HG03103 (cell line): ENCODE results near the gene GALNT9.
"Not testable (repeated sequence)": the region's sequence is repeated elsewhere in the genome, so short reads cannot be mapped to it uniquely, and the experiment has no call there.

Experiments used
- ATAC-seq: cut with Tn5 transposase; IDR thresholded peaks from one replicate; pipeline ENCODE4 v1.9.1; 2021; ENCODE audit warnings: low read depth; ENCODE audit not compliant: unreplicated experiment

The GALNT9 gene

DNA sequence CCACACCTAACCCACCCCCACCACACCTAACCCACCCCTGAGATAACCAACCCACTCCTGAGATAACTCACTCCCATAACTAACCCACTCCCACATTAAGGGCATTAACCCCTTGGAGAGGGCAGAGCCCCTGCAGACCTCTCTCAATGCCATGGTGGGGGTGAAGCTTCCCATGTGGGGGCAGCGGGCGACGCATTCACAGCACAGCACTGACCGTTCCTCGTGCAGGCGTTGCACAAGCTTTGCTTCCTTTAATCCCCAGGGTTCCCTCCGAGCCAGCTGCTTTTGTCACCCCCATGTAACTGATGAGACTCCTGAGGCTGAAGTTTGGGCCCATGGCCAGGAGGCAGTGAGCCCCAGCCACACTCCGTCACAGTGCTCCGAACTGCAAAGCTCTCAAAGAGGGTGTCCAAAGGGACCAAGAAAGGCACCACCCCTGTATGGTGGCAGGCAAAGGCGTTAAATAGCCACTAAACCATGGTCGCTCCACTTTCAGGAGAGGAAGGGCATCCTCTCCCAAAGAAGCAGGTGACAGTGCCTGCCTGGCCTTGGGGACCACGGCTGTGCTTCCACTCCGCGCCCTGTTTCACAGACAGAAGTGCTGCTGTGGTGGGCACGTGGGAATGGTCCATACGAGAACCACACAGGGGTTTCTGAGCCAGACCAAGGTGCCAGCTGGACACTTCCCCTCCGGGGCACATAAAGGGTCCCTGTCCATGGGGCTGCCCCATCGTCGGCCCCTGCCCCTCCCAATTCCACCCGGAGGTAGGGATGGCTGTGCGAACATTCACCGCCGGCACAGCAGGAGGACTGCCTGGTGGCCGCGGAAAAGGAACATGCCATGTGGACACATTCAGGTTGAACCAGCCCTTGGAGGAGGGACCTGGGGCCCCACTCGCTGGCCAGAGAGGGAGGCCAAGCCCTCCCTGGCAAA lies 28.3 kb downstream of the GALNT9 start:
- no peak for ATAC-seq

DNA sequence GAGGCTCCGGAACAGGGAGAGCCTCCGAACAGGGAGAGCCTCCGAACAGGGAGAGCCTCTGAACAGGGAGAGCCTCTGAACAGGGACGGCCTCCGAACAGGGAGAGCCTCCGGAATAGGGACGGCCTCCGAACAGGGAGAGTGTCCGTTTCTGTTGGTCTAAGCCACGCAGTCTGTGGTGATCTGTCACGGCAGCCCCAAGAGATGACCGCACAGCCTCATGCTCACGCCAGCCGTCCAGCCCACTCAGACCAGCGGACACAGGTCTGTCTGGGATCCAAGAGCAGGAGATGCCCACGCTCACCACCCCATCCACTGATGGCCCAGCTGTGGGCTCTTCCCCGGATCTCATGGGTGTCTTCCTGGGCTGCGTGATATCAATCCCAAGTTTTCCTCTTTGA lies 33.3 kb downstream of the GALNT9 start:
- ATAC-seq, result no peak

DNA sequence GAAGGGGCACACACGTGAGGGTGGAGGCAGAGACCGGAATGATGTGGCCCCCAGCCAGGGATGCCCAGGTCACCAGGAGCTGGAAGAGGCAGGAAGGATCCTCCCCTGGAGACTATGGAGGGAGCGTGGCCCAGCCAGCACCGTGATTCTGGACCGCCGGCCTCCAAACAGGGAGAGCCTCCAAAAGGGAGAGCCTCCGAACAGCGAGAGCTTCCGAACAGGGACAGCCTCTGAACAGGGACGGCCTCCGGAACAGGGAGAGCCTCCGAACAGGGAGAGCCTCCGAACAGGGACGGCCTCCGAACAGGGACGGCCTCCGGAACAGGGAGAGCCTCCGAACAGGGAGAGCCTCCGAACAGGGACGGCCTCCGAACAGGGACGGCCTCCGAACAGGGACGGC lies 33.8 kb downstream of the GALNT9 start:
- not testable (repeated sequence) for ATAC-seq

DNA sequence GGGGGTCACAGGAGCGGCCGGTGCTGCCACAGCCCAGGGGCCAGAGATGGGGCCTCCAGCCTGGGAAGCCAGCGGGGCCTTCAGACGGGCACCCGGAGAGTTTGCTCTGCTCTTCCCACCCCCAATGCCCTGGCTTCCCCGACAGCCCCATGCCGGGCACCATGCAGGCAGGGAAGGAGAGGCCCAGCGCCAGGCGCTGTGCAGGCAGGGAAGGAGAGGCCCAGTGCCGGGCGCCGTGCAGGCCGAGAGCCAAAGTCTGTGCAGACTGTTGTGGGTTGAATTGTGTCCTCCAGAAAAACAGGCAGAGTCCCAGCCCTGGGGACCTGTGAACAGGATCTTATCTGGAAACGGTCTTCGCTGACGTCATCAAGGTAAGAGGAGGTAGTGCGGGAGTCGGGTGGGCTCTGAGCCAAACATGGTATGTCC lies 34.3 kb downstream of the GALNT9 start:
- ATAC-seq, result no peak

DNA sequence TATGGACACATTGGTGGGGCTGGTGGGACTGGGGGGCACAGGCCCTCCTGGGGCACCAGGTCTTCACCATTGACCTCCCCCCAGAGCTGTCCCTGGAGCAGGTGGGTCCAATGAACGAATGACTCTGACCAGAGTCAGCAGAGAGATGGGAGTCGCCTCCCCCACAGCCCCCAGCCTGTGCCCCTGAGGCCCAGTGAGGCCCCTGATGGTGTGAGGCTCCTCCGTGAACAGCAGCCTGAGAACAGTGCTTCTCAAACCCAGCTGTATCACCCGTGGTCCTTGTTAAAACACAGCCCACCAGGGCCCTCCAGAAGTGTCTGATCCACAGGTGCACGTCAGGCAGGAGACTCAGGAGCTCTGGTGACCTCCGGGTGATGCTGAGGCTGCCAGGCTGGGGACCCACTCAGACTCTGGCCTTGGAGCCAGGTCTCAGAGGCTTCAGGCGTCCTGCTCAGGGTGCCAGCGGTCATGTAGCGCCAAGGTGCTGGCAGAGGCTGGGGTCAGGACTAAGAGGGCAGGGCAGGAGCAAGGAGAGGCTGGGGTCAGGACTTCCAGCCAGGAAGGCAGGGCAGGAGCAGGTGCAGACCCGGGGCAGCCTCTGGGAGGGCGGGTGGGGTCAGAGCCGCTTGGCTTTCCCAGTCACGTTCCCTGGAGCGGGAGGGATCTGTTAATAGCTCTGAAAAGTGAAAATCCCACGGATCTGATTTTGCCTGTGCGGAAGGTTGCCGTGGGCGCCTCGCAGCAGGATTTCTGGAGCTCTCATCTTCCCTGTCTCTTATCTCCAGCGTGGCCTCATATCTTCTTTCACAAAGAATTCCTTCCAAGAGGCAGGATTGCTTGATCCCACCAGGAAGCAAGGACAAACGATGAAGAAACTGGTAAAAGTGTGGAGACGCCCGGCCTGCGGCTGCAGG lies 35.0 kb downstream of the GALNT9 start:
- ATAC-seq, result no peak

DNA sequence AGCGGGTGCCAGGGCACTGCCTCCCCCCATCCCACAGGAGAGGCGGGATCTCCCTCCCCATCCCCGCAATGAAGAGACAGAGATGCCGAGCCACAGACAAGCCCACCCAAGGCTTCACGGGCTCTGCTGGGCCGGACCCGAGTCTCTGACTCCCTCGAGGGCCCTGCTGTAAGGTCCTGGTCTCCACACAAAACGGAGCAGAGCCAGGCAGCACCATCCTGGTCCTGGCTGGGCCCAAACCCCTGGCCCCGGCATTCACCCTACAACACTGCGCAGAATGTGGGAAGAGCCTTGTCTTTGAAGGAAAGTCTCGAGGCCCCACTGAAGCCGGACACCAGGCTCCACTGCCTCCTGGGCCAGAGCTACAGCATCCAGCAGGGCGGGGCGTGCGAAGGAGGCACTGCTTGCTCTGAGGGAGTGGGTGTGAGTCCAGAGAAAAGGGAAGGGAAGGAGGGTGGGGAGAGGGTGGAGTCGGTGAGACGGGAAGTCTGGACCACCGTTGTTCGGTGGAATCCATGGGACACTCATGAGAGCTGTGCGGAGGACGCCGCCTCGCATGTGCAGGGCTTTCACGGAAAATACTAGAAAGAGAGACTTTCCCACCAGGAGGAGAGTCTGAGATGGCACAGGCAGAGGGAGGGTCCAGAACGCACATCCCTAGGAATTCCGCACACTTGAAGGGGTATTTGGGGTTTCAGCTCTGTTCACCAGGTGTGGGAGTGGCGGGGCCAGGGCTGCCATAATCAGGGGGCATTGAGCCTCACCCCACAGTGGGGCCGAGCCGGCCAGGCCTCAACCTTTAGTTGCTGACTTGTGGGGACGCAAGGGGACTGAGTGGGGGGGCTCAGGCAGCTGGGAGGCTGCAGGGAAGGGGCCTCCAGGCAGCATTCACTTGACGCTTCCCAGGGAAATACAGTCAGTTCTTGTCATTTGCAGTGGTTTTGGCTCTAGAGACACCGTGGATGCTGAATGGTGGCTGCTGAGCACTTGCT lies 36.8 kb downstream of the GALNT9 start:
- ATAC-seq, result no peak

DNA sequence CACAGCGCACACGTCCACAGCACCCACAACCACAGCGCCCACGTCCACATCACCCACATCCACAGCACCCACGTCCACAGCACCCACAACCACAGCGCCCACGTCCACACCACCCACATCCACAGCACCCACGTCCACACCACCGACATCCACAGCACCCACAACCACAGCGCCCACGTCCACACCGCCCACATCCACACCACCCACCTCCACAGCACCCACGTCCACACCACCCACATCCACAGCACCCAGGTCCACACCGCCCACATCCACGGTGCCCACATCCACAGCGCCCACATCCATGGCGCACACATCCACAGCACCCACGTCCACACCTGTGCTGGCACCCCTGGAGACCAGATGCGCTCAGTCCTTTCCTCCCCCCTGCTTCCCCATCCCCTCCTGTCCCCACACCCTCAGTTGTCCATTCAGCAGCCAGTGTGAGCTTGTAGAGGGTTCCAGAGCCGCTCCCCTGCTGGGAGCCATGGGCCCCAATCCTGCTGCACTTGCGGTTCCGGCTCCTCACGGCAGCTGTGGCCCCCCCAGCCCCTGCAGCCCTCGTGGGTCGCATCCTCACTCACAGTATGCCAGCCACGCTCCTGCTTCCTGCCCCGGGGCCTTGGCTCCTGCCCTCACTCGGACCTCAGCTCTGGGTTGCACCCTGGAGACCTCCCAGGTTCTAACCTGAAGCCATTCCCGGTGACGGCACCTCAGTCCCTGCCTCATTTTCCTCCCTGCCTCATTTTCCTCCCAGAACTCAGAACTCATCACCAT lies 37.8 kb downstream of the GALNT9 start:
- ATAC-seq, result no peak

DNA sequence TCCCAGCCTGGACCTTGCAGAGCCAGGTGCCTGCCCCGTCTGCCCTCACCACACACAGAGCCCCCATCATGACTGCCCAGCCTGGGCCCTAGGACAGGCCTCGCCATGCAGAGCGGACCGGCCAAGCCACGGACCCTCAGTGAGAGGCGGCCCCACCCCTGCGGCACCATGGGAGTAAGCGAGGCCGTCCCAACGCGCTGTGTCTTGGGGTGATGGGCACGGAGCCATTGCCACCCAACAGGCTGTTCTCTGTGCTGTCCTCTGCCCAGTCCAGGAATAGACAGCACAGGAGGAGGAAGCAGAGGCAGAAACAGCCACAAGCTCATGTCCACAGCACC lies 39.2 kb downstream of the GALNT9 start:
- ATAC-seq, result no peak

DNA sequence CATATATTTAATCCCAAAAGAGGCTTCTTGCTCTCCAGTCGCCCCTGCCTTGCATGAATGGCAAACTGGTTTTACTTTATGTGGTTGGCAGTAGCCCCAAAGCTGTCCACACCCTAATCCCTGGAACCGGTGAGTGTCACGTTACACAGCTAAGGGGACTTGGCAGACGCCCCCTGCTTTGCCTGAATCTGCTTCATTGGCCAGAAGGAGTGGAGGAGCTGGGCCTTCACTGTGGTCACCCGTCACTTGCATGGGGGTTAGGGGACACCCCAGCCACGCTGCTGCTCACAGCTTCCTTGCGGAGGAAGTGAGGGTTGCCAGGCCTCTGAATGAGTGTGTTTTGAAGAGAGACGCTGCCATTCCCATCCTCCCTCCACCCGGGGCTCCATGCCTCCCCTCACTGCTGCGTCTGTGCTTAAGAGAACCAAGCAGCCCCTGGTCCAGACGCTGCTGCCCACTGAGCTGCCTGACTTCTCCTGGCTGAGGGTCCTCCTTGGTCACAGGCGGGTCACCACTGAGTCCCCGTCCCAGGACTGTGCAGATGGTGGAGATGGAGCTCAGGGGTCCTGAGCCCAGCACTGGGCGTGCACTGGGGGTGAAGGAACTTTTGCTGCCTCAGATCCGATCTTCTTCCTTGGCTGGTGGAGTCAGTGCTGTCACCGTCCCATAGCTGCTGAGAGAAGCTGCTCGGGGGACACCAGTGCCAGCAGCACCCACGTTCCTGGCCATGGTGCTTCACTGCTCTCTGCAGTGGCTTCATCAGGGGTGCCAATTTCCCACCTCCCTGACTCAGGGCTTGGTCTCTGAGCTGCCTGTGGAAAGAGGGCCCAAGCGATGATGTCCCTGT lies 39.8 kb downstream of the GALNT9 start:
- ATAC-seq, result no peak

DNA sequence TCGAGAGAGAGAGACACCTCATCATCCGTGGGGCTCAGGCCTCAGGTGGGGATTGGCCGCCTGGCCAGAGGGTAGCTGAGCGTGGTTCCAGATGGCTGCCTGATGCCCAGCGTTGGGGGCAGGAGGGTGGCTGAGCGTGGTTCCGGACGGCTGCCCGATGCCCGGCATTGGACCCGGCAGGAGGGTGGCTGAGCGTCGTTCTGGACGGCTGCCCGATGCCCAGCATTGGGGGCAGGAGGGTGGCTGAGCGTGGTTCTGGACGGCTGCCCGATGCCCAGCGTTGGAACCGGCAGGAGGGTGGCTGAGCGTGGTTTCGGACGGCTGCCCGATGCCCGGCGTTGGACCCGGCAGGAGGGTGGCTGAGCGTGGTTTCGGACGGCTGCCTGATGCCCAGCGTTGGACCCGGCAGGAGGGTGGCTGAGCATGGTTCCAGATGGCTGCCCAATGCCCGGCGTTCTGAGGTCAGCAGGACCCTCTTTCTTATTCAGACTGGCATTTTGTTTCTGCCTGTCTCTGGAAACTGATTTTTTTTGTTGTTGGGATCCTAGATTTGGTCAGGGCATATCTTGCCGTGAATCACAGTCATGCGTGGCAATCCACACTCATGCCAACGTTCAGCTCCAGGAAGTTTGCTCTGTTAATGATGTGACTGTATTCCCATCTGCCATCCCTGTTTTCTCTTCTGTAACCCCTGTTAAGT lies 40.7 kb downstream of the GALNT9 start:
- ATAC-seq, result no peak

DNA sequence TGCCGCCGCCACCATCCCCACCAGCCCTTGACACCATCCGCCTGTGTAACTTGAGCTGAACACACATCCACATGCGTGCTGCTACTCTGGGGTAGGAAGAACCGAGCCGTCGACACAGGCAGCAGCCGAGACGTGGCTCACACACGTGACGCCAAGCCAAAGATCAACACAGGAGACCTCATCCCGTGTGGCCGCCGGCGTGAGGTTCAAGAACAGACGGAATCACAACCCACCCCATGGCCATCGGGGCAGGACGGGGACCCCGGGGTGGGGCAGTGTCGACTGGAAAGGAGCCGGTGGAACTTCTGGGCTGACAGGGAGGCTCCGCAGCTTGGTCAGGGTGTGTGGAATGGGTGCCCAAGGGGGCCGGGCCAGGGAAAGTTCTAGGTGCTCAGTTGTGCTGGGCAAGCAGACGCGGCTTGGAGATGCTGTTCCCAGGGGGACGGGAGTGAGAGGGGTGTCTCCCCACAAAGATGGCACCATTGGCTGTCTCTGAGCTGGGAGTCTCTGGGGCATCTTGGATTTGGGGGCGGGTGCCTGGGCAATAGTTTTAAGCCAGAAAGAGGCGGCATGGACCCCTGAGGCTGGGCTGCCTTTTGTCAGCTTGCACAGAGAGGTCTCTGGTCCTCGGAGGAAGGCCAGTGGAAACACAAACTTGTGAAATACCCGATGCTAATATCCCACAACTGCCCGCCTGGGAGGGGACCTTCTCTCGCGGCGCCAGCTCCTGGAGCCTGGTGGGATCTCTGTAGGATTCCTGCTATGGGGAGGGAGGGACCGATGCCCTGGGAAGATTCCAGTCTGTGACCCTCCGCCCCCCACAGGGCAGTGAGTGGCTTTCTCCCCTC lies 41.8 kb downstream of the GALNT9 start:
- ATAC-seq, result no peak

DNA sequence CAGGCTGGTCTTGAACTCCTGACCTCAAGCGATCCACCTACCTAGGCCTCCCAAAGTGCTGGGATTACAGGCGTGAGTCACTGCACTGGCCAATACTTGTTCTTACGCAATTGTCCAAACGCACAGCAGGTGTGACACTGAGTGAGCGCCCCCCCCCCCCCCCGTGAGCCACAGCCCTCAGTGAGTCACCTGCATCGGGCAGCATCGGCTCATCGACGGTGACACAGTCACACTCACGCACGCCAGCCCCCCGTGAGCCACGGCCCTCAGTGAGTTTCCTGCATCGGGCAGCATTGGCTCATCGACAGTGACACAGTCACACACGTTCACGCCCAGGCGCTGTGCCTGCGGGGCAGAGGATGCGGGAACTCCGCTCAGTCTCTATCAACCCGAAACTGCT lies 42.5 kb downstream of the GALNT9 start:
- ATAC-seq, result no peak

DNA sequence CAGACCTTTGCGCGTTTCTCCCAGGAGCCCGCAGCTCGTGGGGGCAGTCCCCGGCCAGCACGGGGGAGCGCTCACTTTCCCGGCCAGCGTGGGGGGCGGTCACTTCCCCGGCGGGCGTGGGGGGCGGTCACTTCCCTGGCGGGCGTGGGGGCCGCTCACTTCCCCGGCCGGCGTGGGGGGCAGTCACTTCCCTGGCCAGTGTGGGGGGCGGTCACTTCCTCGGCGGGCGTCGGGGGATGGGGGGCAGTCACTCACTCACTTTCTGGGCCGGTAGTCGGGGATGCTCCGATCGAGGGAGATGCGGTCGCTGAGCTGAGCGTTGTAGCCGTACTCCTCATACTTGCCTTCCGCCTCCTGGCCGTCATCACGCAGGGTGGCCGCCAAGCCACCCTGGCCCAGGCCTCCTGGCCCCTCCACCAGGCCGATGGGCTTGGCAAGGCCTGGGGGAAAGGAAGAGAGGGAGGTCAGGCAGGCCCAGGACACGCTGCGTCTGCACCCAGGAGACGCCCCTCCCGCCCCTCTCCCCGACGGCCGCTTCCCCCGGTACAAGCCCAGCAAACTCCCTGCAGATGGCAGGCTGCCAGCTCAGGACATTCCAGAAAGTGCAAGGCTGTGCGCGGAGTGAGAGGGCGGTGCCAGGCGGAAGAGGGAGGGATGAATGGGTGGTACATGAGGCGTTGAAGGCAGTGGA lies 43.3 kb downstream of the GALNT9 start:
- ATAC-seq, result no peak

DNA sequence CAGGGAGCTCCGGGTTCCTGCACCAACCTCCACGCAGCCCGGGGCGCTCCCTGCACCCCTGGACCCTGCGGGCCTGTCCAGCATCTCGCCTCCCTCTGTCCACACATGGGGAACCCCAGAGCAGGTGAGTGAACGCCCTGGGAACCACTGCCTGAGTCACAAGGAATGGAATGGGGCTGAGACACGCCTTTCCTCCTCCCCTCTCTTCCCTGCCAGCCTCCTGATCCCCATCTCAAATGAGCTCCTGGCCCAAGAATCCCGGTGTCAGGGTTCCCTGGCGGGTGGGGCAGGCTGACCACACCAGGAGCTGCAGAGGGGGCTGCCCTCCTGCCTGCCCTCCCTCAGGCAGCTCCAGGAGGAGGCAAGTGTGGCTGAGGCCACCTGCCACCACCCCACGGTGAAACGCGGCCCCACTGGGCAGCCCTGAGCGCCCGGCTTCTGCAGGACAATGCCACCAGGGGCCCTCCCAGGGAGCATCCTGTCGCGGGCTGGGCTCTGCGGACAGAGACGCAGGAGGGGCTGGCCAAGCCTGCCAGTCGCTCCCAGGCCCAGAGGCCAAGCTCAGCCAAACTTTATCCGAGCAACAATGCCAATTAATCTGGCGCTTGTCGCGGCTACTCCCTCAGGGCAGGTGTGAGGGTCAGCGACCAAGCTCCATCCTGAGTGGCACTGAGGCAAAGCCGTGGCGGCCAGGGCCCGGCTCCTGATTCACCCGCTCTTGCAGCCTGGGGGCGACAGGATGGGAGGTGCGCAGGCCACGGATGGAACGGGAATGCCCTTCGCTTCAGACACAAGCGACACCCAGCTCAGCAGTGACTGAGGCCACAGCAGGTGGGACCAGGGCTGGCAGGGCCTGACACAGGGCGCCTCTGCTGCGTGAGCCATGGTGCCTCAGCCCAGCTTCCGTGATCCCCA lies 44.3 kb downstream of the GALNT9 start:
- ATAC-seq, result no peak

DNA sequence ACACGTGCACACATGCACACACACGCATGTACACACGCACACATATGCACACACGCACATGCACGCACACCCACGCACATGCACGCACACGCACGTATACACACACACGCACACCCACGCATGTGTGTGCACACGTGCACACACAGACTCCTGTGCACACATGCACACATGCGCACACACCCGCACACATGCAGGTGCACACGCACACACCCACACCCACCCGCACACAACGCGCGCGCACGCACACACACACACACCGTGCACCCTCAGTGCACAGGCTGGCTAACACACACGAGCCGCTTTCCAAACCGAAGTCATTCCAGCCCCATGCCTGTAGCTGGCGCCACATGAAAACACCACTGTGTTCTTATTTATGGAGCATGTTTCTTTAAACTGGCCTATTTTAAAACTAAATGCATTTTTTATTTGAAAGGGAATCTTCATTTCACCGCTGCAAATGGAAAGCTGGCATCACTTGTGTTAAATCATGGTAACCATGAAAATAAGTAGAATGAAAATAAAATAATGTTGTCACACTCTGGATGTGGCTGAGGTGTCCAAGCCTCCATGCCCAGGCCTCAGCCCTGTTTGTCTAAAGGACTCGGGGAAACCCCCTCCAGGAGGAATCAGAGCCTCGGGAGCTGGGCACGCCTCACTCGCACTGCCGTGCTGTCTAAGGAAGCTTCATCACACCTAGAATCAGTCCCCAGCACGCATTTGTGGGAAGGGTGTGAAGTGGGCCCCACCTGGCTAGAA lies 45.1 kb downstream of the GALNT9 start:
- no peak for ATAC-seq
